IMR-90 (cell line): Measurements from ENCODE around the gene PEX11G. TPM values are rescaled to one million over a fixed set of nuclear protein-coding genes. Genes with fewer than 3 reads are reported as not detected.

Source experiments
- ATAC-seq: fragments of 200-7000 bp; cut with Tn5 transposase; 2 replicates; pipeline ENCODE4 v1.9.1; 2020; ENCODE audit warnings: low read depth, mild to moderate bottlenecking, moderate library complexity
- BruUV-seq: library from RNA; stranded (reverse); fragments of 400-500 nt; replicated peaks from 2 replicates; lab custom pipeline; 2021; lab: Mats Ljungman, UMichigan
- CTCF ChIA-PET: fragments of 300-600 bp; formaldehyde crosslinking; extraction: SDS; loops from one replicate; lab custom pipeline; 2021; ENCODE audit warnings: antibody characterized with exemption; lab: Yijun Ruan, JAX
- POLR2A ChIA-PET: fragments of 300-600 bp; sonication (Branson Sonifier 250); formaldehyde crosslinking; loops from one replicate; lab custom pipeline; 2022; ENCODE audit warnings: antibody characterized with exemption; ENCODE audit not compliant: unreplicated experiment; lab: Charles Lee
- DNase-seq: peaks from one replicate; pipeline ENCODE4 v3.0.0; 2013
- H2AFZ ChIP-seq: replicated peaks from 2 replicates; pipeline ENCODE3; 2013; ENCODE audit warnings: low read length, mild to moderate bottlenecking; ENCODE audit not compliant: poor library complexity
- H2AK5ac ChIP-seq: 2 replicates; pipeline ENCODE4 v1.6.1; 2013; ENCODE audit warnings: low read depth, low read length, inconsistent platforms
- H2AK9ac ChIP-seq: replicated peaks from 2 replicates; pipeline ENCODE3; 2013; ENCODE audit warnings: mild to moderate bottlenecking, low read depth, low read length, moderate library complexity; ENCODE audit not compliant: poor library complexity
- H2BK120ac ChIP-seq: 2 replicates; pipeline ENCODE4 v1.6.1; 2013; ENCODE audit warnings: low read depth, low read length, inconsistent platforms
- H2BK15ac ChIP-seq: 3 replicates; pipeline ENCODE4 v1.6.1; 2013; ENCODE audit warnings: low read depth, low read length, inconsistent platforms
- H2BK20ac ChIP-seq: 2 replicates; pipeline ENCODE4 v1.6.1; 2013; ENCODE audit warnings: low read depth, mild to moderate bottlenecking, inconsistent platforms, low read length, moderate library complexity
- H2BK5ac ChIP-seq: 2 replicates; pipeline ENCODE4 v1.6.1; 2013; ENCODE audit warnings: mild to moderate bottlenecking, low read depth, low read length, inconsistent platforms; ENCODE audit not compliant: poor library complexity, severe bottlenecking
- H3K14ac ChIP-seq: replicated peaks from 2 replicates; pipeline ENCODE4 v1.6.1; 2013; ENCODE audit warnings: low read depth, low read length, inconsistent platforms
- H3K18ac ChIP-seq: 2 replicates; pipeline ENCODE4 v1.6.1; 2013; ENCODE audit warnings: low read depth, low read length, control low read depth
- H3K23ac ChIP-seq: 2 replicates; pipeline ENCODE4 v1.6.1; 2013; ENCODE audit warnings: low read depth, low read length, inconsistent platforms
- H3K27ac ChIP-seq: 2 replicates; pipeline ENCODE4 v1.5.1; 2013; ENCODE audit warnings: mild to moderate bottlenecking, control low read depth, low read length; ENCODE audit not compliant: insufficient read depth
- H3K27me3 ChIP-seq: 2 replicates; pipeline ENCODE4 v1.6.1; 2013; ENCODE audit warnings: low read length; ENCODE audit not compliant: control insufficient read depth, insufficient read depth
- H3K36me3 ChIP-seq: 2 replicates; pipeline ENCODE4 v1.6.1; 2013; ENCODE audit warnings: low read length, mixed read lengths; ENCODE audit not compliant: control insufficient read depth, insufficient read depth
- H3K4ac ChIP-seq: 2 replicates; pipeline ENCODE4 v1.6.1; 2013; ENCODE audit warnings: low read depth, low read length, inconsistent platforms
- H3K4me1 ChIP-seq: 2 replicates; pipeline ENCODE4 v1.6.1; 2013; ENCODE audit warnings: low read length, mixed read lengths; ENCODE audit not compliant: control insufficient read depth, insufficient read depth
- H3K4me2 ChIP-seq: 2 replicates; pipeline ENCODE4 v1.6.1; 2013; ENCODE audit warnings: low read depth, mild to moderate bottlenecking, control low read depth, low read length, moderate library complexity
- H3K4me3 ChIP-seq: 2 replicates; pipeline ENCODE4 v1.5.1; 2013; ENCODE audit warnings: low read depth, mild to moderate bottlenecking, control low read depth, low read length, moderate library complexity; ENCODE audit not compliant: insufficient read depth
- H3K56ac ChIP-seq: 2 replicates; pipeline ENCODE4 v1.6.1; 2013; ENCODE audit warnings: low read length, inconsistent platforms; ENCODE audit not compliant: insufficient read depth; ENCODE audit errors: extremely low read depth
- H3K79me1 ChIP-seq, 2 experiments: 2 replicates each; pipeline ENCODE4 v1.6.1; 2013; ENCODE audit warnings: low read length in 2 of 2, inconsistent platforms in 1 of 2, low read depth in 1 of 2
- H3K9ac ChIP-seq: 2 replicates; pipeline ENCODE4 v1.6.1; 2013; ENCODE audit warnings: low read depth, low read length, control low read depth
- H3K9me1 ChIP-seq: 2 replicates; pipeline ENCODE4 v1.6.1; 2013; ENCODE audit warnings: low read length, inconsistent platforms; ENCODE audit not compliant: insufficient read depth
- H3K9me3 ChIP-seq: 2 replicates; pipeline ENCODE4 v1.6.1; 2013; ENCODE audit warnings: low read length; ENCODE audit not compliant: control insufficient read depth, insufficient read depth
- H4K20me1 ChIP-seq: 2 replicates; pipeline ENCODE4 v1.6.1; 2013; ENCODE audit warnings: low read length, inconsistent platforms; ENCODE audit not compliant: insufficient read depth
- H4K5ac ChIP-seq: 2 replicates; pipeline ENCODE4 v1.6.1; 2013; ENCODE audit warnings: mild to moderate bottlenecking, low read depth, low read length, control low read depth
- H4K8ac ChIP-seq, 2 experiments: 2 replicates each; pipeline ENCODE4 v1.6.1; 2013; ENCODE audit warnings: low read depth in 2 of 2, low read length in 2 of 2, control low read depth in 1 of 2, inconsistent platforms in 1 of 2
- H4K91ac ChIP-seq: 2 replicates; pipeline ENCODE4 v1.6.1; 2013; ENCODE audit warnings: low read depth, low read length, inconsistent platforms; ENCODE audit not compliant: insufficient read depth
- CEBPB ChIP-seq: IDR thresholded peaks from 2 replicates; pipeline ENCODE4 v1.6.1; 2012; ENCODE audit warnings: low read depth, low read length, improper control_type of control experiment
- CHD1 ChIP-seq: IDR thresholded peaks from 2 replicates; pipeline ENCODE4 v1.6.1; 2012; ENCODE audit warnings: low read depth, low read length, improper control_type of control experiment
- CTCF ChIP-seq: conservative IDR thresholded peaks from 2 replicates; pipeline ENCODE4 v1.5.1; 2012; ENCODE audit warnings: mild to moderate bottlenecking, low read depth, low read length, improper control_type of control experiment
- FOS ChIP-seq: fragments of 150-350 bp; IDR thresholded peaks from 2 replicates; pipeline ENCODE4 v1.6.1; 2016; ENCODE audit warnings: low read depth, low read length
- MAFK ChIP-seq: IDR thresholded peaks from 2 replicates; pipeline ENCODE4 v1.6.1; 2012; ENCODE audit warnings: low read depth, low read length, improper control_type of control experiment
- MXI1 ChIP-seq: IDR thresholded peaks from 2 replicates; pipeline ENCODE4 v1.6.1; 2012; ENCODE audit warnings: low read depth, mild to moderate bottlenecking, low read length, moderate library complexity, borderline replicate concordance
- NFE2L2 ChIP-seq: fragments of 150-350 bp; IDR thresholded peaks from 2 replicates; pipeline ENCODE4 v1.6.1; 2016; ENCODE audit warnings: low read depth, mild to moderate bottlenecking, low read length
- POLR2A ChIP-seq: IDR thresholded peaks from 2 replicates; pipeline ENCODE4 v1.6.1; 2012; ENCODE audit warnings: mild to moderate bottlenecking, low read depth, low read length
- RAD21 ChIP-seq: IDR thresholded peaks from 2 replicates; pipeline ENCODE4 v1.6.1; 2012; ENCODE audit warnings: low read length, improper control_type of control experiment
- RCOR1 ChIP-seq: IDR thresholded peaks from 2 replicates; pipeline ENCODE4 v1.6.1; 2012; ENCODE audit warnings: mild to moderate bottlenecking, low read length, improper control_type of control experiment; ENCODE audit not compliant: insufficient replicate concordance
- RFX5 ChIP-seq: IDR thresholded peaks from 2 replicates; pipeline ENCODE4 v1.8.0; 2012; ENCODE audit warnings: low read depth, mild to moderate bottlenecking, low read length, moderate library complexity
- SMC3 ChIP-seq: fragments of 150-350 bp; IDR thresholded peaks from 2 replicates; pipeline ENCODE4 v1.6.1; 2016; ENCODE audit warnings: low read depth, mild to moderate bottlenecking, antibody characterized with exemption, low read length, moderate library complexity
- USF2 ChIP-seq: fragments of 150-350 bp; IDR thresholded peaks from 2 replicates; pipeline ENCODE4 v1.6.1; 2017; ENCODE audit warnings: mild to moderate bottlenecking, antibody characterized with exemption, low read length, low read depth
- WGBS, 2 experiments: methylation state at CpG; one replicate each; pipeline versions ENCODE4 v1.1.5 to v1.1.7; 2013; ENCODE audit warnings: missing lambda C conversion rate in 2 of 2; ENCODE audit not compliant: insufficient read length in 1 of 2; ENCODE audit errors: extremely low coverage in 2 of 2; 5-methylcytosine and 5-hydroxymethylcytosine counted together
- dilution Hi-C: fragments of 300-500 bp; cut with HindIII; formaldehyde crosslinking; loops from one replicate; pipeline ENCODE4 v1.14.3; 2018; ENCODE audit warnings: low sequenced_read_pairs; ENCODE audit not compliant: unreplicated experiment
- in situ Hi-C: fragments of 300-500 bp; cut with MboI; formaldehyde crosslinking; loops from 3 replicates; pipeline ENCODE4 v1.14.3; 2019; ENCODE audit warnings: low sequenced_read_pairs, inconsistent platforms, mixed read lengths
- intact Hi-C: fragments of 100-400 bp; cut with micrococcal nuclease; formaldehyde crosslinking; loops from 2 replicates; pipeline ENCODE4 v1.10.0; 2022
- polyA plus RNA-seq, 3 experiments: library from polyadenylated mRNA; depleted of rRNA; stranded (reverse); fragments of >200 nt; gene quantifications; 2 replicates each; pipeline ENCODE4 v1.2.3, GENCODE V29; 2012; ENCODE audit warnings: low replicate concordance in 1 of 3
- total RNA-seq: library from RNA; depleted of rRNA; stranded (reverse); fragments of >200 nt; gene quantifications from 2 replicates; pipeline ENCODE4 v1.2.3, GENCODE V29; 2012

PEX11G gene
- total and polyA plus RNA-seq, 2 of the 4 experiments (the other 2 are of a cell fraction), result 0.72 to 1.7 TPM

- no peaks in the 10 kb centered on the region for H4K20me1 ChIP-seq
- no peak overlapping the region for H3K18ac ChIP-seq
- ChIA-PET POLR2A (no interaction called here), CTCF (no interaction called here)
- no peak overlapping the region for H2BK20ac ChIP-seq
- no peak overlapping the region for H2AFZ ChIP-seq
- no peak overlapping the region for H2AK5ac ChIP-seq
- in situ Hi-C loops (no loop called here), intact Hi-C loops (no loop called here), dilution Hi-C loops (no loop called here)
- no peak overlapping the region for H3K4me3 ChIP-seq
- H3K23ac ChIP-seq, result no peak overlapping the region
- no peak overlapping the region for H3K27ac ChIP-seq
- H2BK5ac ChIP-seq, result no peak overlapping the region
- H3K4me1 ChIP-seq, result peaks cover 3% of the 10 kb centered on the region; the same call in 1 of the 2 replicates
- no peak overlapping the region for H2AK9ac ChIP-seq
- H4K8ac ChIP-seq, result no peak overlapping the region
- no peaks in the 10 kb centered on the region for H3K9me1 ChIP-seq
- no peak overlapping the region for H4K5ac ChIP-seq
- ATAC-seq (no peak), DNase-seq (no peak)
- H3K79me1 ChIP-seq, result no peaks in the 10 kb centered on the region
- no peak overlapping the region for H3K56ac ChIP-seq
- BruUV-seq, result no TSS peak
- no peaks in the 10 kb centered on the region for H3K9me3 ChIP-seq
- no peak overlapping the region for H3K14ac ChIP-seq
- H3K36me3 ChIP-seq, result no peaks in the 10 kb centered on the region
- WGBS, 2 experiments, result 51% methylated on average over 2 of the region's 6 CpGs; no CpG with 5 or more reads in 1 of the 2 experiments
- no peak overlapping the region for H2BK15ac ChIP-seq
- no peak overlapping the region for H4K91ac ChIP-seq
- H3K4ac ChIP-seq, result no peak overlapping the region
- no peak overlapping the region for H3K4me2 ChIP-seq
- TF ChIP-seq CEBPB, result no peak
- TF ChIP-seq USF2, result no peak
- TF ChIP-seq SMC3, result no peak
- TF ChIP-seq FOS, result no peak
- TF ChIP-seq CHD1, result no peak
- TF ChIP-seq RAD21, result no peak
- TF ChIP-seq RFX5, result no peak
- no peak for TF ChIP-seq RCOR1
- TF ChIP-seq POLR2A, result no peak
- TF ChIP-seq MXI1, result no peak
- TF ChIP-seq MAFK, result no peak
- TF ChIP-seq CTCF, result no peak
- no peak for TF ChIP-seq NFE2L2
- no peak overlapping the region for H3K9ac ChIP-seq
- no peak overlapping the region for H2BK120ac ChIP-seq
- H3K27me3 ChIP-seq, result peaks cover 24% of the 10 kb centered on the region; the same call in 1 of the 2 replicates
Measured at GRCh38 chr19:7504684-7505083, 15.8 kb upstream of the PEX11G start.
